ENCODE results near the gene ATP7B. TPM values are rescaled to one million over a fixed set of nuclear protein-coding genes. Genes with fewer than 3 reads are reported as not detected.

ATP7B gene
- polyA plus RNA-seq, 3 donors: 0.39 to 0.44 TPM; not detected in 1

GRCh38 chr13:51980908-51981307 lies 30.3 kb downstream of the ATP7B start:
- H3K36me3 Mint-ChIP-seq: no peaks in the 10 kb centered on the region
- no peak overlapping the region for H3K4me3 Mint-ChIP-seq

GRCh38 chr13:51978796-51979556 lies 32.3 kb downstream of the ATP7B start:
- TF ChIP-seq, protein P1, sequence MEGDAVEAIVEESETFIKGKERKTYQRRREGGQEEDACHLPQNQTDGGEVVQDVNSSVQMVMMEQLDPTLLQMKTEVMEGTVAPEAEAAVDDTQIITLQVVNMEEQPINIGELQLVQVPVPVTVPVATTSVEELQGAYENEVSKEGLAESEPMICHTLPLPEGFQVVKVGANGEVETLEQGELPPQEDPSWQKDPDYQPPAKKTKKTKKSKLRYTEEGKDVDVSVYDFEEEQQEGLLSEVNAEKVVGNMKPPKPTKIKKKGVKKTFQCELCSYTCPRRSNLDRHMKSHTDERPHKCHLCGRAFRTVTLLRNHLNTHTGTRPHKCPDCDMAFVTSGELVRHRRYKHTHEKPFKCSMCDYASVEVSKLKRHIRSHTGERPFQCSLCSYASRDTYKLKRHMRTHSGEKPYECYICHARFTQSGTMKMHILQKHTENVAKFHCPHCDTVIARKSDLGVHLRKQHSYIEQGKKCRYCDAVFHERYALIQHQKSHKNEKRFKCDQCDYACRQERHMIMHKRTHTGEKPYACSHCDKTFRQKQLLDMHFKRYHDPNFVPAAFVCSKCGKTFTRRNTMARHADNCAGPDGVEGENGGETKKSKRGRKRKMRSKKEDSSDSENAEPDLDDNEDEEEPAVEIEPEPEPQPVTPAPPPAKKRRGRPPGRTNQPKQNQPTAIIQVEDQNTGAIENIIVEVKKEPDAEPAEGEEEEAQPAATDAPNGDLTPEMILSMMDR (IDR thresholded peaks at IDR 0.05): no peak
- intact Hi-C loops (cut with micrococcal nuclease): no loop called here
- Histone ChIP-seq H3K36me3 (replicated peaks in 1 of 2; ENCODE audit: control insufficient read depth in 1 of 2, insufficient read depth in 2 of 2, low read length in 2 of 2) (no peaks in the 10 kb centered on the region), H3K4me1 (ENCODE audit: control insufficient read depth in 1 of 2, insufficient read depth in 2 of 2, low read length in 2 of 2) (no peaks in the 10 kb centered on the region), H3K4me2 (replicated peaks; ENCODE audit: extremely low read depth, low read length, poor library complexity, severe bottlenecking) (no peak overlapping the region), H3K27me3 (ENCODE audit: control insufficient read depth in 2 of 2, insufficient read depth in 2 of 2, low read length in 2 of 2) (no peaks in the 10 kb centered on the region), H3K9me3 (replicated peaks in 1 of 2; ENCODE audit: control insufficient read depth in 1 of 2, insufficient read depth in 1 of 2, low read length in 2 of 2) (peaks cover 0 to 9% of the 10 kb centered on the region in 2 donors), H3K27ac (ENCODE audit: low read depth in 1 of 2, low read length in 2 of 2) (no peak overlapping the region), H3K79me2 (ENCODE audit: insufficient read depth, low read length) (no peaks in the 10 kb centered on the region), H3K9ac (ENCODE audit: insufficient read depth, low read length, poor library complexity, severe bottlenecking) (no peak overlapping the region), H3K4me3 (replicated peaks in 1 of 3; ENCODE audit: low read depth in 2 of 3, low read length in 3 of 3) (no peak overlapping the region), H4K20me1 (ENCODE audit: insufficient read depth, low read length) (no peaks in the 10 kb centered on the region), H2AFZ (ENCODE audit: insufficient read depth, low read depth, low read length, poor library complexity, severe bottlenecking) (no peak overlapping the region)
- peaks cover 0 to 5% (median 0%) of the 10 kb centered on the region in 7 donors for H3K9me3 Mint-ChIP-seq
- no peak overlapping the region for H3K27ac Mint-ChIP-seq
- H3K4me3 Mint-ChIP-seq: no peak overlapping the region
- peaks cover 3% of the 10 kb centered on the region for H3K4me1 Mint-ChIP-seq
- H3K36me3 Mint-ChIP-seq: no peaks in the 10 kb centered on the region
- H3K27me3 Mint-ChIP-seq (ENCODE audit: low read depth in 3 of 3): peaks cover 0 to 3% (median 3%) of the 10 kb centered on the region in 3 donors
- 100% methylated on average over 1 of the region's 5 CpGs for WGBS (ENCODE audit: insufficient coverage)
- no peak for DNase-seq

More at GRCh38 chr13:51980908-51981307, 30.3 kb downstream of the ATP7B start:
- Histone ChIP-seq H3K9me3 (replicated peaks in 1 of 2; ENCODE audit: control insufficient read depth in 1 of 2, insufficient read depth in 1 of 2, low read length in 2 of 2) (peaks cover 0 to 9% of the 10 kb centered on the region in 2 donors), H2AFZ (ENCODE audit: insufficient read depth, low read depth, low read length, poor library complexity, severe bottlenecking) (no peak overlapping the region), H3K27me3 (ENCODE audit: control insufficient read depth in 2 of 2, insufficient read depth in 2 of 2, low read length in 2 of 2) (no peaks in the 10 kb centered on the region), H3K27ac (ENCODE audit: low read depth in 1 of 2, low read length in 2 of 2) (no peak overlapping the region), H3K4me1 (ENCODE audit: control insufficient read depth in 1 of 2, insufficient read depth in 2 of 2, low read length in 2 of 2) (no peaks in the 10 kb centered on the region), H3K4me2 (replicated peaks; ENCODE audit: extremely low read depth, low read length, poor library complexity, severe bottlenecking) (no peak overlapping the region), H3K36me3 (replicated peaks in 1 of 2; ENCODE audit: control insufficient read depth in 1 of 2, insufficient read depth in 2 of 2, low read length in 2 of 2) (no peaks in the 10 kb centered on the region), H3K79me2 (ENCODE audit: insufficient read depth, low read length) (no peaks in the 10 kb centered on the region), H3K9ac (ENCODE audit: insufficient read depth, low read length, poor library complexity, severe bottlenecking) (no peak overlapping the region), H3K4me3 (replicated peaks in 1 of 3; ENCODE audit: low read depth in 2 of 3, low read length in 3 of 3) (no peak overlapping the region), H4K20me1 (ENCODE audit: insufficient read depth, low read length) (no peaks in the 10 kb centered on the region)
- Mint-ChIP-seq H3K4me1 (peaks cover 3% of the 10 kb centered on the region), H3K27ac (no peak overlapping the region), H3K27me3 (ENCODE audit: low read depth in 3 of 3) (peaks cover 0 to 3% (median 2%) of the 10 kb centered on the region in 3 donors), H3K9me3 (peaks cover 0 to 10% (median 2%) of the 10 kb centered on the region in 7 donors)
- intact Hi-C loops (cut with micrococcal nuclease): no loop called here
- TF ChIP-seq, protein P1 (IDR thresholded peaks at IDR 0.05): no peak
- WGBS (ENCODE audit: insufficient coverage): no CpG with 5 or more reads among the region's 4 CpGs
- DNase-seq: no peak
